KMS-11 (cell line): ENCODE data around the gene TCF7L1.

Experiments
- H2AFZ ChIP-seq: fragments of 200-600 bp; sonication (generic); 2 replicates; pipeline ENCODE4 v1.6.1; 2016; ENCODE audit warnings: antibody characterized with exemption, mixed run types, low read depth
- H3K27ac ChIP-seq: fragments of 200-600 bp; sonication (generic); 2 replicates; pipeline ENCODE4 v1.6.1; 2016; ENCODE audit warnings: mild to moderate bottlenecking, mixed run types
- H3K27me3 ChIP-seq: fragments of 200-600 bp; sonication (generic); 2 replicates; pipeline ENCODE4 v1.6.1; 2017; ENCODE audit warnings: mild to moderate bottlenecking, low read depth, mixed run types, moderate library complexity; ENCODE audit not compliant: insufficient read depth
- H3K36me3 ChIP-seq: fragments of 200-600 bp; sonication (generic); 2 replicates; pipeline ENCODE4 v1.6.1; 2017; ENCODE audit warnings: mild to moderate bottlenecking, mixed run types; ENCODE audit not compliant: insufficient read depth
- H3K4me1 ChIP-seq: fragments of 200-600 bp; sonication (generic); 2 replicates; pipeline ENCODE4 v1.6.1; 2016; ENCODE audit warnings: mild to moderate bottlenecking, low read depth, mixed run types; ENCODE audit not compliant: poor library complexity, severe bottlenecking
- H3K4me2 ChIP-seq: fragments of 200-600 bp; sonication (generic); 2 replicates; pipeline ENCODE4 v1.7.0; 2016; ENCODE audit warnings: mild to moderate bottlenecking, mixed run types
- H3K4me3 ChIP-seq: fragments of 200-600 bp; sonication (generic); IDR thresholded peaks from 2 replicates; pipeline ENCODE4 v1.6.1; 2017; ENCODE audit warnings: low read depth, low read length, mixed read lengths; ENCODE audit not compliant: insufficient read depth
- H3K79me2 ChIP-seq: fragments of 200-600 bp; sonication (generic); 2 replicates; pipeline ENCODE4 v1.6.1; 2016; ENCODE audit warnings: low read depth, mixed run types; ENCODE audit not compliant: insufficient read depth
- H3K9ac ChIP-seq: fragments of 200-600 bp; sonication (generic); 2 replicates; pipeline ENCODE4 v1.6.1; 2016; ENCODE audit warnings: mild to moderate bottlenecking, mixed run types
- H4K20me1 ChIP-seq: fragments of 200-600 bp; sonication (generic); 2 replicates; pipeline ENCODE4 v1.6.1; 2016; ENCODE audit warnings: mild to moderate bottlenecking, mixed run types; ENCODE audit not compliant: insufficient read depth
- TF ChIP-seq, protein P1 (sequence below): fragments of 200-600 bp; sonication (generic); conservative IDR thresholded peaks from 2 replicates; pipeline ENCODE4 v1.6.1; 2017; ENCODE audit warnings: low read depth, mild to moderate bottlenecking, antibody characterized with exemption, low read length, moderate library complexity, mixed read lengths

TCF7L1 gene

DNA sequence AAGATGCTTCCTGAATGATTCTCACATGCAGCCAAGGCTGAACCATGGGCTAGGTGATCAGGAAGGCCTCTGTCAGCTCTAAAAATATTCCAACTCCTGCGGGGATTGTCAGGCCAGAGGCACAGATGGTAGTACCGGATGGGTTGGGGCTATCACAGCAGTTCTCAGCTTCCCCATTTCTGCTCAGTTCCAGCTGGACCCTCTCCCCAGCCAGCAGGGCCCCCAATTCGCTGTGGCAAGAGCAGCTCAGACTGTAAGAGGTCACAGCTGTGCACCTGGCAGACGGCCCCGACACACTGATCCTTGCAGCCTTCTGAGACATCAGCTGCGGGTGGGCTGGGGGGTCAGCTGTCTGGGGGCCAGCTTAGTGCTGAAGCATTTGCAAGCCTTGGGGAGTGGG is 43.6 kb upstream of the TCF7L1 start:
- Histone ChIP-seq H2AFZ (no peak overlapping the region), H3K27me3 (no peaks in the 10 kb centered on the region), H3K79me2 (no peaks in the 10 kb centered on the region), H3K4me2 (no peak overlapping the region), H3K4me3 (no peak overlapping the region), H3K27ac (no peak overlapping the region), H3K9ac (no peak overlapping the region), H4K20me1 (no peaks in the 10 kb centered on the region), H3K36me3 (no peaks in the 10 kb centered on the region), H3K4me1 (no peaks in the 10 kb centered on the region)
- TF ChIP-seq, protein P1, sequence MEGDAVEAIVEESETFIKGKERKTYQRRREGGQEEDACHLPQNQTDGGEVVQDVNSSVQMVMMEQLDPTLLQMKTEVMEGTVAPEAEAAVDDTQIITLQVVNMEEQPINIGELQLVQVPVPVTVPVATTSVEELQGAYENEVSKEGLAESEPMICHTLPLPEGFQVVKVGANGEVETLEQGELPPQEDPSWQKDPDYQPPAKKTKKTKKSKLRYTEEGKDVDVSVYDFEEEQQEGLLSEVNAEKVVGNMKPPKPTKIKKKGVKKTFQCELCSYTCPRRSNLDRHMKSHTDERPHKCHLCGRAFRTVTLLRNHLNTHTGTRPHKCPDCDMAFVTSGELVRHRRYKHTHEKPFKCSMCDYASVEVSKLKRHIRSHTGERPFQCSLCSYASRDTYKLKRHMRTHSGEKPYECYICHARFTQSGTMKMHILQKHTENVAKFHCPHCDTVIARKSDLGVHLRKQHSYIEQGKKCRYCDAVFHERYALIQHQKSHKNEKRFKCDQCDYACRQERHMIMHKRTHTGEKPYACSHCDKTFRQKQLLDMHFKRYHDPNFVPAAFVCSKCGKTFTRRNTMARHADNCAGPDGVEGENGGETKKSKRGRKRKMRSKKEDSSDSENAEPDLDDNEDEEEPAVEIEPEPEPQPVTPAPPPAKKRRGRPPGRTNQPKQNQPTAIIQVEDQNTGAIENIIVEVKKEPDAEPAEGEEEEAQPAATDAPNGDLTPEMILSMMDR, result no peak

DNA sequence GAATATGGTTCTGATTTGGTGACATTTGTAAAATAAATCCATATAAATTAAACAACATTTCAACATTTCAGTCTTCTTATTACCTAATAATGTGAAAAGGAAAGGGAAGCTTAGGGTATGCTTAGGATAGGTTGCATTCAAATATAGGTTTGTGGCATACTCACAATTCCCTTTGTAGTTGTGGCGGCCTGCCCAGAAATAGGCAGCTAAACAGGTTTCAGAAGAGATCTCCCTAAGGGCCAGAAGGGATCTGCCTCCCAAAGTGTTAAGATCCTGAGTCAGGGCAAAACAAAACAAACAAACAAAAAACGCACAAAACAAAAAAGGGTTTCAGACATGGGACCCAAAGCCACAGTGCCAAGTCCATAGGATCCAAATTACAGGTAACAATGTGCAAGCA is 41.4 kb upstream of the TCF7L1 start:
- TF ChIP-seq, protein P1, result no peak
- Histone ChIP-seq H2AFZ (no peak overlapping the region), H3K36me3 (no peaks in the 10 kb centered on the region), H3K27me3 (no peaks in the 10 kb centered on the region), H3K27ac (no peak overlapping the region), H3K4me1 (no peaks in the 10 kb centered on the region), H3K79me2 (no peaks in the 10 kb centered on the region), H3K4me3 (no peak overlapping the region), H3K4me2 (no peak overlapping the region), H3K9ac (no peak overlapping the region), H4K20me1 (no peaks in the 10 kb centered on the region)

DNA sequence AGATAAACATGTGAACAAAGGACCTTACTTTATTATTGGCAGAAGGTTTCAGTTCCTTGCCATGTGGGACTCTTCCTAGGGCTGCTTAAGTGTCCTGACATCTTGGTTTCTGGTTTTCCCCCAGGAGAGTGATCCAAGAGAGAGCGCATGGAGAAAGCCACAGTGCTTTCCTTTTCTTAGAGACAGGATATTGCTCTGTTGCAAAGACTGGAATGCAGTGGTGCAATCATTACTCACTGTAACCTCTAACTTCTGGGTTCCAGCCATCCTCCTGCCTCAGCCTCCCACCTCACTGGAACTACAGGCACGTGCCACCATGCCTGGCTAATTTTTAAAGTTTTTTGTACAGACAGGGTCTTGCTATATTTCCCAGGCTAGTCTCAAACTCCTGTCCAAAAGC is 38.1 kb upstream of the TCF7L1 start:
- Histone ChIP-seq H3K9ac (no peak overlapping the region), H3K79me2 (no peaks in the 10 kb centered on the region), H3K36me3 (no peaks in the 10 kb centered on the region), H2AFZ (no peak overlapping the region), H3K4me3 (no peak overlapping the region), H3K4me2 (no peak overlapping the region), H3K27me3 (no peaks in the 10 kb centered on the region), H3K4me1 (no peaks in the 10 kb centered on the region), H3K27ac (no peak overlapping the region), H4K20me1 (no peaks in the 10 kb centered on the region)
- TF ChIP-seq, protein P1, result no peak

DNA sequence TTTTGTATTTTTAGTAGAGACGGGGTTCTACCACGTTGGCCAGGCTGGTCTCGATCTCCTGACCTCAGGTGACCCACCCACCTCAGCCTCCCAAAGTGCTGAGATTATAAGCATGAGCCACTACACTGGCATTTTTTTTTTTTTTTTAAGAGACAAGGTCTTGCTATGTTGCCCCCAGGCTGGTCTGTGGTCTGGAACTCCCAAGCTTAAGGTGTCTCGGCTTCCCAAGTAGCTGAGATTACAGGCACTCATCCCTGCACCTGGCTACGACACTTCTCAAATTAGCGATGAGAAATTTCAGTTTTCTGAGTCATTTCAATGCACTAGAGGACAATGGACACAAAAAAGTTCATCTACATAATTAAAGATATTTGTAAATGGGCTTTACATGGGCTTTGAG is 36.6 kb upstream of the TCF7L1 start:
- Histone ChIP-seq H3K27me3 (no peaks in the 10 kb centered on the region), H3K27ac (no peak overlapping the region), H4K20me1 (no peaks in the 10 kb centered on the region), H3K79me2 (no peaks in the 10 kb centered on the region), H3K4me2 (no peak overlapping the region), H3K4me1 (no peaks in the 10 kb centered on the region), H3K36me3 (no peaks in the 10 kb centered on the region), H3K9ac (no peak overlapping the region), H2AFZ (no peak overlapping the region), H3K4me3 (no peak overlapping the region)
- TF ChIP-seq, protein P1, result no peak

DNA sequence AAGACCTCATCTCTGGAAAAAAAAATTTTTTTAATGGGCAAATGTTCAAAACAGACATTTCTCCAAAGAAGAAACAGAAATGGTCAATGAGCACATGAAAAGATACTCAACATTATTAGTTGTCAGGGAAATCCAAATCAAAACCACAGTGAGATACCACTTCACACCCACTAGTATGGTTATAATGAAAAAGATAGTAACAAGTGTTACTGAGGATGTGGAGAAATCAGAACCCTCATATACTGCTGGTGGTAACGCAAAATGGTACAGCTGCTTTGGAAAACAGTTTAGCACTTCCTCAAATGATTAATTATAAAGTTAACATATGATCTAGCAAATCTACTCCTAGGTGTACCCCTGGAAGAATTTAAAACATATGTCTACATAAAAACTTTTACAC is 29.0 kb upstream of the TCF7L1 start:
- TF ChIP-seq, protein P1, result no peak
- H3K9ac ChIP-seq, result no peak overlapping the region
- no peaks in the 10 kb centered on the region for H3K79me2 ChIP-seq
- no peaks in the 10 kb centered on the region for H3K27me3 ChIP-seq
- H2AFZ ChIP-seq, result no peak overlapping the region
- H4K20me1 ChIP-seq, result no peaks in the 10 kb centered on the region
- no peak overlapping the region for H3K4me2 ChIP-seq
- no peak overlapping the region for H3K27ac ChIP-seq
- H3K4me1 ChIP-seq, result no peaks in the 10 kb centered on the region
- no peak overlapping the region for H3K4me3 ChIP-seq
- no peaks in the 10 kb centered on the region for H3K36me3 ChIP-seq
